Fibroblast of lung (primary cell): ENCODE measurements around the gene THEM5.

ENCODE experiments used
- EZH2 ChIP-seq: IDR thresholded peaks from 2 replicates; pipeline ENCODE4 v1.5.1; 2012; ENCODE audit warnings: low read length, control low read depth, mild to moderate bottlenecking; ENCODE audit errors: missing control alignments
- TF ChIP-seq, protein P1 (sequence below), 2 donors: IDR thresholded peaks in 1 of 2; conservative IDR thresholded peaks in 1 of 2; 1 replicate in 1 of 2; 2 replicates in 1 of 2; pipeline ENCODE4 v1.5.1; 2011 to 2012; ENCODE audit warnings: low read length in 2 of 2, control low read depth in 1 of 2, inconsistent platforms in 1 of 2, low read depth in 1 of 2, mild to moderate bottlenecking in 1 of 2

DNA sequence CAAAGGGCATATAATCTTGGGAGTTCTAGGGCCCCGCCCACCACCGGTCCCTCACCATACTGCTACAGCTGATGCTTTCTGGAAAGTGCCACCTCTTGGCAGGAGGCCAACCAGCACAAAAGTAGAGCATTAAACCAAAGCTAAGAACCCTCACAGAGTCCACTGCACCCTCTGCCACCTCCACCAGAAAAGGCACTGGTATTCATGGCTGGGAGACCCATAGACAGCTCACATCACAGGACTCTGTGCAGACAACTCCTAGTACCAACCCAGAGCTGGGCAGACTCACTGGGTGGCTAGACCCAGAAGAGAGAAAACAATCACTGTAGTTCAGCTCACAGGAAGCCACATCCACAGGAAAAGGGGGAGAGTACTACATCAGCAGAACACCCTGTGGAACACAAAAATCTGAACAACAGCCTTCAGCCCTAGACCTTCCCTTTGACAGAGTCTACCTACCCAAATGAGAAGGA lies 45.0 kb upstream of the THEM5 start:
- TF ChIP-seq EZH2: no peak
- TF ChIP-seq, protein P1, sequence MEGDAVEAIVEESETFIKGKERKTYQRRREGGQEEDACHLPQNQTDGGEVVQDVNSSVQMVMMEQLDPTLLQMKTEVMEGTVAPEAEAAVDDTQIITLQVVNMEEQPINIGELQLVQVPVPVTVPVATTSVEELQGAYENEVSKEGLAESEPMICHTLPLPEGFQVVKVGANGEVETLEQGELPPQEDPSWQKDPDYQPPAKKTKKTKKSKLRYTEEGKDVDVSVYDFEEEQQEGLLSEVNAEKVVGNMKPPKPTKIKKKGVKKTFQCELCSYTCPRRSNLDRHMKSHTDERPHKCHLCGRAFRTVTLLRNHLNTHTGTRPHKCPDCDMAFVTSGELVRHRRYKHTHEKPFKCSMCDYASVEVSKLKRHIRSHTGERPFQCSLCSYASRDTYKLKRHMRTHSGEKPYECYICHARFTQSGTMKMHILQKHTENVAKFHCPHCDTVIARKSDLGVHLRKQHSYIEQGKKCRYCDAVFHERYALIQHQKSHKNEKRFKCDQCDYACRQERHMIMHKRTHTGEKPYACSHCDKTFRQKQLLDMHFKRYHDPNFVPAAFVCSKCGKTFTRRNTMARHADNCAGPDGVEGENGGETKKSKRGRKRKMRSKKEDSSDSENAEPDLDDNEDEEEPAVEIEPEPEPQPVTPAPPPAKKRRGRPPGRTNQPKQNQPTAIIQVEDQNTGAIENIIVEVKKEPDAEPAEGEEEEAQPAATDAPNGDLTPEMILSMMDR (conservative IDR thresholded peaks at IDR 0.05 in 1 of 2, IDR thresholded peaks at IDR 0.05 in 1 of 2; ENCODE audit: low read depth in 1 of 2, low read length in 2 of 2): no peak
